ENCODE results near the gene SSX2IP.

- no peak for TF ChIP-seq CTCF (IDR thresholded peaks at IDR 0.05)
- no peak for TF ChIP-seq POLR2A (IDR thresholded peaks at IDR 0.05)
Observed at GRCh38 chr1:84735483-84735882, 45.2 kb upstream of the SSX2IP start.

All from prostate gland (tissue), 2 donors.